NCI-H2029 treated with DMSO at 0.1 percent for 48 hours (cell line): ENCODE data around the gene LNP1.
"Not testable (repeated sequence)": the region's sequence is repeated elsewhere in the genome, so short reads cannot be mapped to it uniquely, and the experiment has no call there.

ENCODE experiments used
- DNase-seq: peaks from one replicate; lab custom pipeline; 2025; lab: John Stamatoyannopoulos, UW

The LNP1 gene, protein sequence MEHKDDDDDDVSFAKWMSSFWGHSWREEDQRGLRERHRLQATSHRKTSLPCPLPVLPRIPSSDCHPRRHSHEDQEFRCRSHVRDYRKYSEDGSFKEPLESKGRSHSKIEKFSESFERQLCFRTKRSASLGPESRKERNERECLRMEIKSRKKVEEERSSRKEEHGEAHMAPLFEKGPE

DNA sequence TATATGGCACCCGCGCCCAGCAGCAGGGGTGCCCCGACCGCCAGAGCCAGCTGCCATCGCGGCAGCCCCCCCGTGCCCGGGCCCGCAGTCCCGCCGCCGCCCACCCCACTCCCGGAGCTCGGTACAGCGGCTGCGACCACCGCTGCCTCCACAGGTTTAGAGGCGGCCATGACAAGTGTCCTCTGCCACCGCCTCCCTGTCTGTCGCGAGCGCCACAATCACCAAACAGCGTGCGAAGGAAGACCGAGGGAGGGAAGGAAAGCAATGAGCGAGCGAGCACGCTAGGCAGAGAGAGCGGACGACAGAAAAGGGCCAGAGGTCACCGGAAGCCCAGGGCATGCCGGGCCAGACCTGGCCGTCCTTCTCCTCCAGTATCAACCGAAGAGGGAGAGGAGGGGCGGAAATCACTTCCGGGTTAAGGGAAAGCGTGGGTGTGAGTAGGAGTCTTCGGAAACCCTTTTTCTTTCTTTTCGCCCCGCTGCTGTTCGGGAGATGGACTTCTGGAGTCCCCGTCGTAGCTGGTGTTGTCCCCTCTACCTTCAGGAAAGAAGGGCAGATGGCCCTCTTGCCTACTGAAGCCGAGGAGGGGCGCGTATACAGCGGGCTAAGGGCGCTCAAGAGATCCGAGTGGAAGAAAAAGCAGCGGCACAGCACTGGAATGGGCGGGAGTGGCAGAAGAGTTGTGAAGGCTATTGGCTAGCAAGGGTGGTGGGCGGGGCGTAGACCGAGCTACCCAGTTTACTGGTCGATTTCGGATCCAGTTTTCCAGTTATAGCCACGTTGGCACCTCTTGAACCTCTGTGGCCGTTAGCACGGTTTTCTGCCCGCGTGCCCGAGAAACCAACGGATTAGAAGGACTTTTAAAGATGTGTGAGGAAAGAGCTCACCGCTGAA is at the start of gene LNP1, which contains the start of gene TOMM70:
Gene LNP1 (plus strand): TSS at position 760 of the 894 bp plus-strand sequence. CDS start 28,191 bp downstream, outside the sequence.
Gene TOMM70 (minus strand): TSS at position 310 of the 894 bp plus-strand sequence. CDS start 140 bp downstream, at position 170.
- peak; percentile 94 for DNase-seq

DNA sequence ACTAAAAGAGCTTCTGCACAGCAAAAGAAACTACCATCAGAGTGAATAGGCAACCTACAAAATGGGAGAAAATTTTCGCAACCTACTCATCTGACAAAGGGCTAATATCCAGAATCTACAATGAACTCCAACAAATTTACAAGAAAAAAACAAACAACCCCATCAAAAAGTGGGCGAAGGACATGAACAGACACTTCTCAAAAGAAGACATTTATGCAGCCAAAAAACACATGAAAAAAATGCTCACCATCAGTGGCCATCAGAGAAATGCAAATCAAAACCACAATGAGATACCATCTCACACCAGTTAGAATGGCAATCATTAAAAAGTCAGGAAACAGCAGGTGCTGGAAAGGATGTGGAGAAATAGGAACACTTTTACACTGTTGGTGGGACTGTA is 49.6 kb upstream of the LNP1 start:
- DNase-seq: not testable (repeated sequence)

DNA sequence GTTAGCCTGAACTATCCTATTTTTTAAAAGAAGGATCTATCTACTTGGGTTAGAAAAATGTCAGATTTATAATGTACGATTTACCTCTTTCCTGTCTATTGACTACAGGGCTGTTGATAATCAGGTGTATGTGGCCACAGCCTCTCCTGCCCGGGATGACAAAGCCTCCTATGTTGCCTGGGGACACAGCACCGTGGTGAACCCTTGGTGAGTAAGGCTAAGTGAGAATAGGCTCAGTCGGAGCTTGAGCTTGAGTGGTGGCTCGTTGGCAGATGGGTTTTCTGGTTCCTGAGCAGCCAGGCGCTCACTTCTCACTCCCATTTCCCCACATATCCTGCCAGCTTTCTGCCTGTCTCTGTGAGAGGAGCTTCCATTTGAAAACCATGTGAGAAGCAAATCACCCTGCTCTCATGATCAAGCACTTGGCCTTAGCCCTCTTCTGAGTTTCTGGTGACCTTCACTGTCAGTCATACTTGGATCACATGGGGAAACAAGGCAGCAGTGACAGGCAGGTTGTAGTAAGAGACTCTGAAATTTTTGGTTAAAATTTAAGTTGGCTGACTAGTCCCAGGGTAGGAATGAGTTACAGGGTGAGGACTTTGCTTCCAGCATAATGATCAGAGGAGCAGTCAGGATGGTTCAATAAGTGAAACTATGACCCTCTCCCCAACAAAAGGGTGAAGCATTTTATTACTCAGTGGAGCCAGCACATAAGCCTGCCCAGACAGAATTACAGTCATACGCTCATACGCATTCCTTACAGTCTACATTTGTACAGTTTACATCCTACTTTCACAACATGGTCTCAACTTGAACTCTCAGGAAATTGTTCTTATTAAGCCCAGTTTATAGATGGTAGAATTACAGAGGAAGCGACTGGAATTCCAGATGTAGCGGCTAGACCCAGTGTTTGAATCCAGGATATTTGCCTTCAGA is 48.8 kb upstream of the LNP1 start:
- DNase-seq: no peak

DNA sequence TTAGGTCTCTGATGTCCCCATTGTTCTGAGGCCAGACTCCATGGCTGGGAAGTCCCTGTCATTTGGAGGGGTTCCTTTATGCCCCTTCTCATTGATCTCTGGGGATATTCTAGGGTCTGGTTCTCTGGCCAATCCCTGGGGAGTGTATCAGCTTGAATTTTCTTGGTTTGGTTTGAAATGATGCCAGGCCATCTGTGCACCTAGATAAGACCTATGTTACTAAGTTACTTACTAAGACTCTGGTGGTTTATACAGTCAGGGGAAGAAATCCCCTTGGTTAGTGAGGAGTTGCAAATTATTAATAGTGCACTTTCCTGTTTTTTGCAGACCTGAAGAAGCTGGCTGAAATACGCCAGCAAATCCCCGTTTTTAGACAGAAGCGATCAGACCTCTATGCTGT is 46.5 kb upstream of the LNP1 start:
- no peak for DNase-seq

DNA sequence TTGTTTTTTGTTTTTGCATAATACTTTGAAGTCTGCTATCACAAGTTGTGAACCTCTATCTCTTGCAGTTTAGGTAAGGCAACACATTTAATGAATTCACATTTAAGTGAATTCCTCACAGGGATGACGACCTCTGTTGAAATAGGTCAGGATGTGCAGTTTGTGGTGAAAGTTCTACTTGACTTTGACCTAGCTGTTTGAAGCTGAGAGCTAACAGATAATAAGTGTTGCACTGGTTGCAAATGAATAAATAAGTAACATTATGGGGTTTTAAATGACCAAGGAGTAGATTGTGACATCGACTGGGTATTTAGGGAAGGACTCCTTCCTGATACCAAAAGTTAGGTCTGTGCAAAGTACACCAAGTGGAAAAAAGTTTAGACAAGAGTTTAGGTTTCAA is 42.9 kb upstream of the LNP1 start:
- no peak for DNase-seq

DNA sequence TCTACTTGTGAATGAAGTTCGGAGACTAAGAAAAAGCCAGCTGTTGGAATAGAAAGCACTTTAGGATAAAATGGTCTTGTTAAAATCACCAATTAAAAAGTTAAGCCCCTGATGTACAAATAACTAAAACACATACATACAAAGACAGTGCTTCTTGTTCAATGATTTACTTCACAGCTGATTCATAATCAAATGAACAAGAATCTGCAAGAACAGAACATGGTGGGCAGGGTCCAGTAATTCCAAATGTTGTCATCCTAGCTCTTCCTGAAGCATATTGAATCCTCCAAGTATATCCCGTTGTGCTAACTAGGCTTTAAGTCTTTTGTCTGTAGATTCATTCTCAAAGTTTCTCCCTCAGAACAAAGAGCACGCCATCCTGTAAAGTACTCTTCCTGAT is 42.3 kb upstream of the LNP1 start:
- DNase-seq: no peak

DNA sequence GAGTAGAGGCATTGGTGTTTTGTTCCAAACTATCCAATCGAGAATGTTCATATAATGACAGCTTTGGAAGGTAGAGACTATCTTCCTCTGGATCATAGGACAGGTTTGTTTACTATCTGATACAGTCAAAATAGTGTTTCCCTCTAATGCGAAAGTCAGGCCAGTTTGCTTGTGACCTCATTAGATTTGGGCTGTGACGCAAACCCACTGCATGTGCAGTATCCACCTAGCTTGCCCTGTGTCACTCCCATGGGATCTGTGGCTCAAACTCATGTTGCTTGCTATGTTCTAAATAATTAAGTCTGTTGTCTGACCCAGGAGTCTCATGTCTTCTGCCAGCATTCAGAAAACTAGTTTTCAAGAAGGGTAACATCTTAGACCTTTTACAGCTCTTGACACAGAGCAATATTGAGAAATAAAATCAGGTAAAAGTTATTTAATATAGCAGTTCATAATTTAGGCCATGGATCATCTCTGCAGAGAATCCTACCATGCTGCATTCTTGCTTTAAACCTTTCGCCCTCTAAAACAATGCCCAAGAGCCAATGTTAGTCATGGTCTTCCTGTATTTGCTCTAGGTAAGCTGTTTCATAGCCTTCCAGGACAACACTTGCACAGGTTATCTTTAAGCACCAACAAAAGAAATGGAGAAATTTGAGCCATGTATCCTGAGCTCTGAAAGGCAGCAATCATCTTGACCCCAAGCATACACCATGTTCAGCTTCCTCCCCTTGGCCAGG is 40.4 kb upstream of the LNP1 start:
- no peak for DNase-seq

DNA sequence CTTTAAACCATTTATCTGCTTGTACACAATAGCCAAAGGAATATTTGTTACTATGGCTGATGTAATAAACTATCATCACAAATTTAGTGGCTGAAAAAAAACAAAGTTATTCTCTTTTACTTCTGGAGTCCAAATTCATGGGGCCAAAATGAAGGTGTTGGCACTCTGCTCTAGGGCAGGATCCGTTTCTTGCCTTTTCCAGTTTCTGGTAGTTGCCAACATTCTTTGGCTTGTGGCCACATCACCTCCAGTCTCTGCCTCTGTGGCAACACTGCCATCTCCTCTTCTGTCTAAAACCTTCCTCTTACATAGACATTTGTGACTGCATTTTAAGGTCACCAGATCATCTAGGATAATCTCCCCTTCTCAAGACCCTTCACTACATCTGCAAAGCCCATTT is 39.4 kb upstream of the LNP1 start:
- DNase-seq: no peak

DNA sequence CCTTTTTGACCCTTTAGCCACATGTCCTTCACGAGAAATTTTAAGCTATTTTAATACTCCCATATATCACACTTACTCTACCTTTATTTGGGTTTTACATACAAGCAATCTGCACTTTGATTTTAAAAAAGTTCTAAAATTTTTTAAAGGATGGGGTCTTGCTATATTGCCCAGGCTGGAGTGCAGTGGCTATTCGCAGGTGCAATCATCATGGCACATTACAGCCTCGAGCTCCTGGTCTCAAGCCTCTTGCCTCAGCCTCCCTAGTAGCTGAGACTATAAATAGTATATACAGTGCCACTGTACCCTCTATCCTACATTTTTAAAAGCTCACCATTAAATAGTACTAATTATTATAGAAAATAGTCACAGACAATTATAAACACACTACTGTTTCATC is 36.9 kb upstream of the LNP1 start:
- DNase-seq: no peak

DNA sequence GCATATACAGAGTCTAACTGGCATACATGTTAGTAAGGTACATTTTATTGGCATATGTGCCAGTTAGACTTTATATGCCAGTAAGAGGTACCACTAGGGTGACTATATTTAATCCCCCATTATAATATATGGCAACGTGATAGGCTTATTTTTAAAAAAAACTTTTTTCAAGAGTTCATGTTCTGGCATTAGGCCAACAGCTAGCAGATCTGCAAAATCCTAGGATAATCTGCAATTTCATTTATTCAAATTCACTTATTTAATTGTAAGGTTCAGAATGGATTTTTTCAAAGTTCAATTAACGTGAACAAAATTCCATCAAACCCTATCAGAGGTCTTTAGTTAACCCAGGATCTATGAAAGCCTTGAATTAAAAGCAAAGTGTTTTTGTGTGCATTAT is 34.9 kb upstream of the LNP1 start:
- no peak for DNase-seq

DNA sequence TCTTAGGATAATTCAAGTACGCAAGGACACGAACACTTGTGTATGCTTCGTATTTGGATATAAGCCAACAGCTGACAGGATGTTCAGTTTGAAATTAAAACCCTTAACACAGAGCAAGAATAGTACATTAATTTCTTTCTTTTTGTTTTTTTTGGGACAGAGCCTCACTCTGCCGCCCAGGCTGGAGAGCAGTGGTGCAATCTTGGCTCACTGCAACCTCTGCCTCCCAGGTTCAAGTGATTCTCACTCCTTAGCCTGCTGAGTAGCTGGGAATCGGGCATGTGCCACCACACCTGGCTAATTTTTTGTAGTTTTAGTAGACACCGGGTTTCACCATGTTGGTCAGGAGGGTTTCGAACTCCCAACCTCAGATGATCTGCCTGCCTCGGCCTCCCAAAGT is 32.9 kb upstream of the LNP1 start:
- DNase-seq: no peak

DNA sequence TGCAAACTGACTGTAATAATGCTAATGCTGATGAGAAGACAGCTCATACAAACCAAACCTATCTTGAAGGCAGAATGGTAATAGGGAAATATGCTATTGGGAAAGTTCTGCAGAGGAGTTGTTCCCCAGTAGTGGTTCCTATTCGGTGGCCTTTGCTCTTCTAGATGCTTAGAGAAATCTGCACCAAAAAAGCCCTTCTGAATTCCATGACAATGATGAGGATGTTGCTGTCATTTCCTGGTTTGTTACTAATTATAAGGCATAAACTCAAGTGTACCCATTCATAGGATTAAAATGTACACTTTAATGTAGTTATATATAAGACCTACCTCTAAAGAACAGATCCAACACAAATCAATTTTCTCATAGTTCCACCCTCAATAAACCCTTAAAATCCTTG is 30.6 kb upstream of the LNP1 start:
- DNase-seq: no peak

DNA sequence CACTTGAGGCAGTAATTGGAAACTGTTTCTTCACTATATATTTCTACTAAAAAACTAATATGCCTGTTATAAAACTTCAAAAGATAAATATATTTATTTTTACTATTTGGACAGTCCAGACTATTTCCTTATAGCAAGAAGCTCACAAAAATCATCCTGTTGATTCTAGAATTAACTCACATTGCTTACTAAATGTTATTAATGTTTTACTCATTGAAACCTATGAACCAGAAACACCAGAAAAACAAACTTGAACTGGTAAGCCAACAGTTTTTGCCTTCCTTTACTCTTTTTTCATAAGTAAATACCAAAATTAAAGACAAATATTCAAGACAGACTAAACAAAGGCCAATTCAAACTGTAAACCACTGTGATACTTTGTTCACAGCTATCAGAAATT is 26.8 kb upstream of the LNP1 start:
- DNase-seq: no peak

DNA sequence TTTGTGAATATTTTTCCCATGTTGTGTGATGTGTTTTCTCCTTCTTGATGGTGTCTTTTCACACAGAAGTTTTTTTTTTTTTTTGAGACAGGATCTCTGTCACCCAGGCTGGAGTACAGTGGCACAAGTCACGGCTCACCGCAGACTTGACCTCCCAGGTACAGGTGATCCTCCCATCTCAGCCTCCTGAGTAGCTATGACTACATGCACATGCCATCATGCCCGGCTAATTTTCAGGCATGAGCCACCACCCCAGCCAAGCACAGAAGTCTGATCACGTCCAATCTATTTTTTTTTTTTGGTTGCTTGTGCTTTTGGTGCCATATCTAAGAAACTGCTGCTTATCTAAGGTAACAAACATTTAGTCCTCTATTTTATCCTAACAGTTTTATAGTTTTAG is 25.0 kb upstream of the LNP1 start:
- DNase-seq: no peak

DNA sequence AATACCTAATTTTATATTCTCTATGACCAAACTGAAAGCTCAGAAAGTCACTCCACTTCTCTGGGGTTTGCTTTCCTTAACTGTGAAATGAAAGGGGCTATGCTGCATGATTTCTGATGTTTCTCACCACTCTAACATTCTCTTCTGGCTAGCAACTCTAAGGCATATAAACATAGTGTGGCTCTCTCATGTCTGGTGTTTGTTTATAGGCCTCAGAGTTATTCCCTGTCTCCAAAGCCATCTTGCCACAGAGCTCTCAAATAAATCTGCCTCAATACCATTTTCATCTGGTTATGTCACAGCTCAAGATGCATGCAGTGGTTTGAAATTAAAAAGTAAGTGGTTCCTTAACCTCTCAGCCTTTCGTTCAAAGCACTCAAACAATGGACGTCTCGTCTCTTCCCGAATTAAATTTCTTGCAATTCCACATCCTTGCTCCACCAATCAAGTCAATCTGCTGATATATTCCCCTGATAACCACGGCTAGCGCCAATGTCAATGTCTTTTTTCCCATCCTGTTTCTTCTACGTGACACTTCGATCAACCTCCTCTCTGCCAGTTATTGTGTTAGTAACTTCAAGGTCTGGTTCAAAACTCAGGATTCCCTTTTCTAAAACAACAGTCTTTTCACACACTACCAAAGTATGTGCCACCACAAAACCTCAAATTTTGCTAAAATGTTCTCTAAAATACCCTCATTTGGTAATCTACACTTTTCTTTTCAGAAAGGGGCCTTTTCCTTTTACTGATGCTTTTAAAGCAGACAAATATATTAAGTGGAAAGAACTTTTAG is 16.4 kb upstream of the LNP1 start:
- no peak for DNase-seq

DNA sequence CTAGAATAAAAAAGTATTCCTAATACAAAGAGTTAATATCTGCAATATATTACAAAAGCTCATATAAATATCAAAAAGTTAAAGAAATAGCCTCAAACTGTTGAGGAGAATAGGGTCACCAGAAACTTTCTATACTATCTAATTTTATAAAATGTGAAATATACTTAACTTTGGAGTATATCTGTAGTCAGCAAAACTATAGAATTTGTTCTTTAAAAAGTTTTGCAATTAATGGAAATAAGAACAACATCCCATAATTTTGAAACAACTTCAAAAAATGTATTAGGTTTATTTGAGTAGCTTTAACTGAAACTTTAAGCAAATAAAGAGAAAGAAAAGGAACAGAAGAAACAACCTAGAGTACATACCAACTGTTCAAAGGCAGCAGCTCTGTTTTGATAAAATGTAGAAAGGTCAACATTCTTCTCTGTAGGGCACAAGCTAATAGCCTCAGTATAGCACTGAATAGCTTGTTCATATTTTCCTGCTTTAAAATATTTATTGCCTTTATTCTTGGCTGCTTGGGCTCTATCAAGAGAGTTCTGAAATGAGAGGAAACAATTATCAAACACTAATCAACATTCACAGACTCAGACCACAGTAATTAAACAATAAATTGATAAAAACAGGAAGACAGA is 14.8 kb upstream of the LNP1 start:
- no peak for DNase-seq

DNA sequence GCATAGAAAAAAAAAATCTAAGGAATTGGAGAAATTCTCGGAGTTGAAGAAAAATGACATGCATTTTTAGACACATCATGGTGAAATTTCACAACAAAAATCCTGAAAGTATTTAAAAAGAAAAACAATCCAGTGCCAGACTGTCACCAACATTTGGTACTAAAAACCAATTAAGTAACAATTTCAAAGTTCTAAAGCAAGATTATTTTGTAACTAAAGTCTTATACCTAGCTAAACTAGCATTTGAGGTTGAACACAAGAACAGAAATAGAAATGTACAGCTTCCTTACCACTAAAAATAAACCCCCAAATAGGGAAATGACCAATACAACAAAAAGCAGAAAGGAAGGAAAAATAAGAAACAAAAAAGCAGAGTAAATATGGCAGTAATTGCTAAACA is 12.3 kb upstream of the LNP1 start:
- no peak for DNase-seq

DNA sequence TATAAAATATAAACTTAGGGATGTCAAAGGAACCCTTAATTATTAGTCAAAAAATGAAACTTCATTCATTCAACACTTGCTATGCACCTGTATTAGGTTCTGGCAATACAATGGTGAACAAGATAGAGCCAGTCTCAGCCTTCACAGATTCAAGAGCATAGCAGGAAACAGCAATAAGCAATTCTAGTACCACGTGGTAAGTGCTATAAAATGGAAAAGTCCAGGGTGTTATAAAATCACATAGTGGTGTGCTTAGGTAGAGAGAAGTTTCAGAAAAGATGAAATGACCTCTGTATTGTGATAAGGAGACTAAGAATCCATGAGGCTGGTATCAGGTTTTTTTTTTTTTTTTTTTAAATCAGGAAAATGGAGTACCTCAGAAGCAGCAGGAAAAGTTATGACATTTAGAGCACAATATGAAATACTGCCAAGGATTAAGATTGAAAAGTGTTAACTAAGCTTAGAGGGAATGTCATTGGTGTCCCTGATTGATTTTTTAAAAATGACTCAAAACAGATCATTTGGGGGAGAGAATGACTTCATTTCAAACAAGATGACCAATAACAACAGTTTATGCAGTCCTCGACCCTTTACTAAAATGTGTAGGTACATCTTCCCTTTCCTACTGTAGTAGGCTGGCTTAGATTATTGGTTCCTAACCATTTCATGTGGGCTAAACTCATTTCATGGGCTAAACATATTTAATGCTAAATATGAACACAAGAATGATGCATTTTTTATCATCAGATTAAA is 5.5 kb upstream of the LNP1 start:
- no peak for DNase-seq

DNA sequence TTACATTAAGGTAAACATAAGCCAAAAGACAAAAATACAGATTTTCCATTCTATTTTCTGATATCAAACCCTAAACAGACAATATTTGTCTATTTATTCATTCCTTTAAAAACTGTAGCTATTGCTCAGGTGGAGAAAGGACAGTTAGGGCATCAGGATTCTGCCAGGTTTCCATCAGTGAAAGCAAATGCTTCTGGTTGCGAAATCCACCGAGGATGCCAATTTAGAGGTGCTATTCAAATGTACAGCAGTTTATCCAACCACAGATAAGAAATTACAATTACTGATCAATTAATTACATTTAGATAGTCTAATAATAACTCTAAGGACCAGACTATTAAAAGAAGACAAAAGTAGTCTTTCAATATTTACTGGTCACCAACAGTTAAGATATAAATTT is 4.4 kb upstream of the LNP1 start:
- DNase-seq: no peak
